ENCODE results near the gene RNPEPL1. TPM values are rescaled to one million over a fixed set of nuclear protein-coding genes. Genes with fewer than 3 reads are reported as not detected.

RNPEPL1 gene
- total and polyA plus RNA-seq, 5 donors from 2014 or later = 28.5 to 167 (median 70.8) TPM

GRCh38 chr2:240604939-240605716 lies 36.8 kb downstream of the RNPEPL1 start:
- H3K9me3 Mint-ChIP-seq = no peaks in the 10 kb centered on the region
- Histone ChIP-seq H3K4me3 (ENCODE audit: low read depth, low read length) (no peak overlapping the region), H3K27me3 (ENCODE audit: control insufficient read depth, insufficient read depth, low read length) (no peaks in the 10 kb centered on the region), H3K36me3 (ENCODE audit: control insufficient read depth, insufficient read depth, low read length) (peaks cover under 1% of the 10 kb centered on the region), H3K27ac (ENCODE audit: insufficient read depth, low read length, poor library complexity, severe bottlenecking) (no peak overlapping the region), H3K9me3 (ENCODE audit: control insufficient read depth in 2 of 2, low read length in 2 of 2) (no peaks in the 10 kb centered on the region), H3K4me1 (ENCODE audit: control insufficient read depth, insufficient read depth, low read length, poor library complexity, severe bottlenecking) (no peaks in the 10 kb centered on the region)
- H3K27me3 Mint-ChIP-seq = no peaks in the 10 kb centered on the region
- peaks cover 7% of the 10 kb centered on the region for H3K36me3 Mint-ChIP-seq
- DNase-seq (no peak), ATAC-seq (ENCODE audit: low read depth in 2 of 2) (no peak)
- no peaks in the 10 kb centered on the region for H3K4me1 Mint-ChIP-seq
- H3K4me3 Mint-ChIP-seq = no peak overlapping the region
- no peak overlapping the region for H3K27ac Mint-ChIP-seq

DNA sequence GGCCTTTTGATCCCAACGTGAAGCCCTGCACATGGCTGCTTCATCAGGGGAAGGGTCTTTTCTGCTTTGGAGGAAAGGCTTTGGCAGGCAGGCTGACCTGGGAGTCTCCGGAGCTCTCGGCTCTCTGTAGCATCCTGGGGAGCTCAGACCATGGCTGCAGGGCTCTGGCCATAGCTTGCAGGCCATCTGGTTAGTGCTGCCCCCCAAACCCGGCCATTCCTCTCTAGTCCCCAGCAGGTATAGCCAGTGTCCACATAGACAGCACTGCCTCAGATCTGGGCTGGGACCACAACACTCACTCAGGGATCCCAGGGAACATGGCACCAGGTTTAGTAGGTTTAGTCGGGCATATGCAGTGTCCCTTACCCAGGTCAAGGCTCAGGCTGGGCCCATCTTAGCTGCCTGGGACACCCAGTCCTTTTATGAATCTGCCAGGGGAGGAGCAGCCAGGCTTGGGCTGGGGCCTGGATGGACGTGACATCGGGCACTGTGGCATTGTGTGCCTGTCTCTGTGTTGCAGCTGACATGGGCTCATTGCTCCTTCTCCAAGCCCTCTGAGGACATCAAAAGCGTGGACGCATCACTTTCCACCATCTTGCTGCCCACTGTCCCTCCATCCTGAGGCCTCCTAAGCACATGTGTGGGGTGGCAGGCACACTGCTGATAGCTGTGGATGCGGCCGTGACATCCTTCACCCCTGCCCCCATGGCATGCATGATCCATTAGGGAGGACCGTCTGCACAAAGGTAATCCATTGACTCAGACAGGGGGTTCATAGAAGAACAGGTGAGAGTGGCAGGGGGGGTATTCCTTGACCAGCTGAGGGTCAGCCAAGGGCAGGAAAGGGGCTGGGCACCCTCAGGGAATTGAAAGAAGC lies 37.8 kb downstream of the RNPEPL1 start:
- DNase-seq (no peak), ATAC-seq (ENCODE audit: low read depth in 2 of 2) (no peak)
- Histone ChIP-seq H3K36me3 (ENCODE audit: control insufficient read depth, insufficient read depth, low read length) (no peaks in the 10 kb centered on the region), H3K27me3 (ENCODE audit: control insufficient read depth, insufficient read depth, low read length) (no peaks in the 10 kb centered on the region), H3K27ac (ENCODE audit: insufficient read depth, low read length, poor library complexity, severe bottlenecking) (no peak overlapping the region), H3K4me3 (ENCODE audit: low read depth, low read length) (no peak overlapping the region), H3K9me3 (ENCODE audit: control insufficient read depth in 2 of 2, low read length in 2 of 2) (no peaks in the 10 kb centered on the region), H3K4me1 (ENCODE audit: control insufficient read depth, insufficient read depth, low read length, poor library complexity, severe bottlenecking) (no peaks in the 10 kb centered on the region)
- H3K4me1 Mint-ChIP-seq = peaks cover 0 to 2% (median under 1%) of the 10 kb centered on the region in 4 donors
- peaks cover 7% of the 10 kb centered on the region for H3K36me3 Mint-ChIP-seq
- H3K27me3 Mint-ChIP-seq = no peaks in the 10 kb centered on the region
- no peak overlapping the region for H3K4me3 Mint-ChIP-seq
- no peaks in the 10 kb centered on the region for H3K9me3 Mint-ChIP-seq
- H3K27ac Mint-ChIP-seq = peak overlapping the region in 1 of 3 donors; percentile 22

DNA sequence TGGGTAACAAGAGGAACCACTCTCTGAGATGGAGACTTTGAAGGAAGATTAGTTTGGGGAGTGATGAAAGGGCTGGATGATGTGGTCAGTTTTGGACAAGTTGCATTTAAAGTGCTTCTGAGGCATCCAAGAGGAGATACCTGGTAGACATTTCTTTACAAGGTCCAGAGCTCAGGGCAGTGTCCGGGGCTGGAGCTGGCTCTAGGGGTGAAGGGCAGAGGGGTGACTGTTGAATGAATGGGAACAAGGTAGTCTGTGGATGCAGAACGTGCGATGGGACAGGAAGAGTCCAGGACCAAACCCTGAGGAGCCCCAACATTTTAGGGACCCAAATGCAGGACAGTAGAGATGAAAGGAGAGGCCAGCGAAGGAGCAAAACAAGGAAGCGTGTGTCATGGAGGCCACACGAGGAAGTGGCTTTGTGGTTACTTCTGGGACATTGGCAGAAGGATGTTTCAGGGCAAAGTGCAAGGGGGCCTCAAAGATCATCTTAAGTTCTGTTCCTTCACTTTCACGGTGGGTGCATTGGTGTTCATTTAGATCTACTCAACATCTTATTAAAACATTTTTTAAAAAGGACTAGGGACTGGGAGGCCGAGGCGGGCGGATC lies 43.4 kb downstream of the RNPEPL1 start:
- peaks cover 9% of the 10 kb centered on the region for H3K36me3 Mint-ChIP-seq
- H3K27me3 ChIP-seq (ENCODE audit: control insufficient read depth, insufficient read depth, low read length) = no peaks in the 10 kb centered on the region
- peak in 1 of 3 donors; percentile 31 for DNase-seq
- H3K27ac ChIP-seq (ENCODE audit: insufficient read depth, low read length, poor library complexity, severe bottlenecking) = no peak overlapping the region
- H3K27me3 Mint-ChIP-seq = no peaks in the 10 kb centered on the region
- H3K4me1 Mint-ChIP-seq = peaks cover 8 to 11% (median 9%) of the 10 kb centered on the region in 4 donors
- H3K4me1 ChIP-seq (ENCODE audit: control insufficient read depth, insufficient read depth, low read length, poor library complexity, severe bottlenecking) = peaks cover 4% of the 10 kb centered on the region
- peak overlapping the region in 1 of 3 donors; percentile 3 for H3K27ac Mint-ChIP-seq
- H3K9me3 Mint-ChIP-seq = peaks cover 0 to 1% (median 0%) of the 10 kb centered on the region in 7 donors
- no peak overlapping the region for H3K4me3 ChIP-seq (ENCODE audit: low read depth, low read length)
- no peaks in the 10 kb centered on the region for H3K36me3 ChIP-seq (ENCODE audit: control insufficient read depth, insufficient read depth, low read length)
- no peaks in the 10 kb centered on the region for H3K9me3 ChIP-seq (ENCODE audit: control insufficient read depth in 2 of 2, low read length in 2 of 2)
- no peak for ATAC-seq (ENCODE audit: low read depth in 2 of 2)
- no peak overlapping the region for H3K4me3 Mint-ChIP-seq

- Histone ChIP-seq H3K27me3 (ENCODE audit: control insufficient read depth, insufficient read depth, low read length) (no peaks in the 10 kb centered on the region), H3K4me1 (ENCODE audit: control insufficient read depth, insufficient read depth, low read length, poor library complexity, severe bottlenecking) (peaks cover 4% of the 10 kb centered on the region), H3K4me3 (ENCODE audit: low read depth, low read length) (no peak overlapping the region), H3K9me3 (ENCODE audit: control insufficient read depth in 2 of 2, low read length in 2 of 2) (no peaks in the 10 kb centered on the region), H3K36me3 (ENCODE audit: control insufficient read depth, insufficient read depth, low read length) (no peaks in the 10 kb centered on the region), H3K27ac (ENCODE audit: insufficient read depth, low read length, poor library complexity, severe bottlenecking) (no peak overlapping the region)
- Mint-ChIP-seq H3K36me3 (peaks cover 10% of the 10 kb centered on the region), H3K9me3 (peaks cover 0 to 7% (median 2%) of the 10 kb centered on the region in 7 donors), H3K27ac (no peak overlapping the region), H3K4me3 (no peak overlapping the region), H3K27me3 (no peaks in the 10 kb centered on the region), H3K4me1 (peaks cover 8 to 11% (median 9%) of the 10 kb centered on the region in 4 donors)
- ATAC-seq (ENCODE audit: low read depth in 2 of 2) = no peak
- DNase-seq = no peak
Observed at GRCh38 chr2:240613781-240614180, 45.5 kb downstream of the RNPEPL1 start.

DNA sequence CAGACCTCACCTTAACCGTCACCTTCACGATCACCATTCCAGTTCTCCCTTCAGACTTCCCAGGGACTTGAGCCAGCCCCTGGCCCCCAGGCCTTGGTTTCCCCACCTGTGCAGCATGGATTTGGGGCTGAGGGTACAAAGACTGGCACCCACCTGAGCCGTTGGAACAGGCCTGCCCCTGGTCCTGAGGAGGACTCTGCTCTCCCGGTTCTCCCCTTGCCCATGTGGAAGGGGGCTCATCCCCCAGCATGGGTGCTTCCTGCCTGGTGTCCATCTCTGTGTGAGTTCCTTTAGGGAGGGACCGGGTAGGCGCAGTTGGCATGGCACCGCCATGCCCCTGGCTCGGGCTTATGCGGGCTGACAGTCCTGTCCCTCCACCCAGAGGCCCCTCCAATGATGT lies 46.1 kb downstream of the RNPEPL1 start:
- no peaks in the 10 kb centered on the region for H3K36me3 ChIP-seq (ENCODE audit: control insufficient read depth, insufficient read depth, low read length)
- ATAC-seq (ENCODE audit: low read depth in 2 of 2) (no peak), DNase-seq (no peak)
- Mint-ChIP-seq H3K36me3 (peaks cover 13% of the 10 kb centered on the region), H3K4me3 (no peak overlapping the region), H3K27me3 (no peaks in the 10 kb centered on the region), H3K4me1 (peaks cover 8 to 11% (median 9%) of the 10 kb centered on the region in 4 donors), H3K9me3 (peaks cover 0 to 7% (median 2%) of the 10 kb centered on the region in 7 donors), H3K27ac (no peak overlapping the region)
- H3K9me3 ChIP-seq (ENCODE audit: control insufficient read depth in 2 of 2, low read length in 2 of 2) = no peaks in the 10 kb centered on the region
- no peak overlapping the region for H3K27ac ChIP-seq (ENCODE audit: insufficient read depth, low read length, poor library complexity, severe bottlenecking)
- peaks cover 4% of the 10 kb centered on the region for H3K4me1 ChIP-seq (ENCODE audit: control insufficient read depth, insufficient read depth, low read length, poor library complexity, severe bottlenecking)
- no peaks in the 10 kb centered on the region for H3K27me3 ChIP-seq (ENCODE audit: control insufficient read depth, insufficient read depth, low read length)
- no peak overlapping the region for H3K4me3 ChIP-seq (ENCODE audit: low read depth, low read length)

DNA sequence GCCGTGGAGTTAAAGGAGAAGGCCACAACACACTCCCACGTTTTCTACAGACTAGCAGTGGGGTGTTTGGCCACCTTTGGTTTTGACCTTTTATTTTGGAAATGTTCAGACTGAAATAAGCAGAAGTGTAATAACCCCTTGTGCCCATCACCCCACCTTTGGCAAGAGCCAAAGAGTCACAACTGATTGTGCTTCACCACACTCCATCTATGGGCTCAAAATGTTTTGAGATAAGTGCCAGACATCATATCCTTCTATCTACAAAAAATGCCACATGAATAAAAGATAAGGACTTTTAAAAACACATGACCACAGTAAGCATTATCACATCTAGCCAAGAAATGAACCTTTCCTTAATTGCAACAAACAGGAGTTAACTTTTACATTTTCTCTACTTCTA lies 47.1 kb downstream of the RNPEPL1 start:
- H3K27ac ChIP-seq (ENCODE audit: insufficient read depth, low read length, poor library complexity, severe bottlenecking) = no peak overlapping the region
- peaks cover 8 to 11% (median 10%) of the 10 kb centered on the region in 4 donors for H3K4me1 Mint-ChIP-seq
- ATAC-seq (ENCODE audit: low read depth in 2 of 2) (no peak), DNase-seq (no peak)
- H3K36me3 ChIP-seq (ENCODE audit: control insufficient read depth, insufficient read depth, low read length) = no peaks in the 10 kb centered on the region
- no peak overlapping the region for H3K27ac Mint-ChIP-seq
- no peak overlapping the region for H3K4me3 ChIP-seq (ENCODE audit: low read depth, low read length)
- peaks cover 8% of the 10 kb centered on the region for H3K4me1 ChIP-seq (ENCODE audit: control insufficient read depth, insufficient read depth, low read length, poor library complexity, severe bottlenecking)
- H3K27me3 Mint-ChIP-seq = no peaks in the 10 kb centered on the region
- no peaks in the 10 kb centered on the region for H3K9me3 ChIP-seq (ENCODE audit: control insufficient read depth in 2 of 2, low read length in 2 of 2)
- H3K9me3 Mint-ChIP-seq = peaks cover 0 to 7% (median 2%) of the 10 kb centered on the region in 7 donors
- H3K36me3 Mint-ChIP-seq = peaks cover 13% of the 10 kb centered on the region
- H3K4me3 Mint-ChIP-seq = no peak overlapping the region
- H3K27me3 ChIP-seq (ENCODE audit: control insufficient read depth, insufficient read depth, low read length) = no peaks in the 10 kb centered on the region

DNA sequence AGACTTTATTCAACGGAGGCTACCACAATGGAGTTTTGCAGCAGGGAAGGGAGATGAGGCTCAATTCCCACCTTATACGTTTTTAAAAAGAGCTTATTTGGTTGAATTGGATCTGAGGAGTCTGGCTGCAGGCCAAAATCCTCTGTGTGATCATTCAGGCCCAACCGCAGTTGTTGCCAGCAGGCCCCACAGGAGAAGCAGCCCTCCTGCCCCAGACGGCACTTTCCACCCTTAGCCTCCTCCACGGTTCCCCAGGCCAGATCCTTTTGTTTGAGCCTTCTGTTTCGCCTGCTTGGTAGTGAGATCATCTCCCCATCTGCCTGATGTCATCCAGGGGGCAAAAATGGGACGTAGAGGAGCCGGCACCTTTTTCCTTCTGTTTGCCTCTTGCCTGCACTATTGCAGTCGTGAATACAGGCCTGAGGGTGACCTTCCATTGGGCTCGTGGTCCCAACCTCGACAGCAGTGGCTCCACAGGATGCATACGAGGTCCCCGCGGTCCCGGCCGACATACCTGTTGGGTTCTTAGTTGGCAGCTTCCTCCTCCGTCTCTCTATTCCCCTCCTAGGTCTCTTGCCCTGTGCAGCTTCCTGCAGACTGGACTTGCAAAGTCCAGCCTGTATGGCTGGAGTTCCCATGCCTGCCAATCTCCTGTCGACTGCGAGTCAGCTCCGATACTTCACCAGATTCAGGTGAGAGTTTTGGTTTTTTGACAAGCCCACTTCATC lies 47.7 kb downstream of the RNPEPL1 start:
- Mint-ChIP-seq H3K27me3 (no peaks in the 10 kb centered on the region), H3K4me3 (no peak overlapping the region), H3K9me3 (peaks cover 0 to 7% (median 2%) of the 10 kb centered on the region in 7 donors), H3K36me3 (peaks cover 13% of the 10 kb centered on the region), H3K4me1 (peaks cover 8 to 11% (median 9%) of the 10 kb centered on the region in 4 donors), H3K27ac (no peak overlapping the region)
- Histone ChIP-seq H3K27me3 (ENCODE audit: control insufficient read depth, insufficient read depth, low read length) (no peaks in the 10 kb centered on the region), H3K27ac (ENCODE audit: insufficient read depth, low read length, poor library complexity, severe bottlenecking) (no peak overlapping the region), H3K4me3 (ENCODE audit: low read depth, low read length) (no peak overlapping the region), H3K36me3 (ENCODE audit: control insufficient read depth, insufficient read depth, low read length) (no peaks in the 10 kb centered on the region), H3K4me1 (ENCODE audit: control insufficient read depth, insufficient read depth, low read length, poor library complexity, severe bottlenecking) (peaks cover 14% of the 10 kb centered on the region), H3K9me3 (ENCODE audit: control insufficient read depth in 2 of 2, low read length in 2 of 2) (no peaks in the 10 kb centered on the region)
- no peak for DNase-seq
- ATAC-seq (ENCODE audit: low read depth in 2 of 2) = no peak

Measured in CD4-positive, CD25-positive, alpha-beta regulatory T cell (primary cell).